GM12892 (cell line): Measurements from ENCODE around the gene RTBDN.

ENCODE experiments used
- DNase-seq: peaks from one replicate; pipeline ENCODE4 v3.0.0; 2011; ENCODE audit not compliant: insufficient read length
- FAIRE-seq: peaks from 2 replicates; lab custom pipeline; 2011; peaks lifted over from hg19 to GRCh38; lab: Jason Lieb, UNC
- POLR2A ChIP-seq: IDR thresholded peaks from 2 replicates; pipeline ENCODE4 v1.6.1; 2011; ENCODE audit warnings: low read depth, low read length, control low read depth
- POLR2AphosphoS5 ChIP-seq: IDR thresholded peaks from 2 replicates; pipeline ENCODE4 v1.6.1; 2011; ENCODE audit warnings: low read depth, low read length, control low read depth
- TAF1 ChIP-seq: IDR thresholded peaks from 2 replicates; pipeline ENCODE4 v1.6.1; 2011; ENCODE audit warnings: low read depth, mild to moderate bottlenecking, control low read depth, low read length, borderline replicate concordance

RTBDN gene

GRCh38 chr19:12782424-12783290 lies 51.7 kb downstream of the RTBDN start:
- 0 out of 2 replicates have a peak, but pooled peaks have one; percentile 6 for TF ChIP-seq TAF1
- no peak for TF ChIP-seq POLR2AphosphoS5
- peak; percentile 52; the same call in 1 of the 2 replicates for TF ChIP-seq POLR2A
- FAIRE-seq = peak; percentile 93
- DNase-seq = peak; percentile 78

- no peak for DNase-seq
- no peak for FAIRE-seq
- no peak; the same call in 1 of the 2 replicates for TF ChIP-seq POLR2AphosphoS5
- TF ChIP-seq POLR2A = no peak
- TF ChIP-seq TAF1 = no peak
Measured at GRCh38 chr19:12782174-12782423, 52.3 kb downstream of the RTBDN start.

- FAIRE-seq = peak; percentile 63
- DNase-seq = no peak
- 0 out of 2 replicates have a peak, but pooled peaks have one; percentile 20 for TF ChIP-seq POLR2A
- TF ChIP-seq POLR2AphosphoS5 = no peak
Measured at GRCh38 chr19:12779162-12779993, 55.0 kb downstream of the RTBDN start.

- FAIRE-seq = no peak
- no peak for DNase-seq
- no peak for TF ChIP-seq POLR2AphosphoS5
- no peak for TF ChIP-seq TAF1
- TF ChIP-seq POLR2A = no peak; the same call in 1 of the 2 replicates
Measured at GRCh38 chr19:12778905-12779161, 55.5 kb downstream of the RTBDN start.

- peak; percentile 88 for FAIRE-seq
- TF ChIP-seq TAF1 (peak; percentile 49; the same call in 1 of the 2 replicates), POLR2AphosphoS5 (peak; percentile 74), POLR2A (peak; percentile 59; the same call in 1 of the 2 replicates)
- DNase-seq = no peak
Measured at GRCh38 chr19:12778017-12778904, 56.1 kb downstream of the RTBDN start.

- FAIRE-seq (peak; percentile 69), DNase-seq (peak; percentile 80)
- TF ChIP-seq POLR2AphosphoS5 = no peak
- TF ChIP-seq TAF1 = no peak
- no peak for TF ChIP-seq POLR2A
Measured at GRCh38 chr19:12777217-12778016, 57.0 kb downstream of the RTBDN start.
